ENCODE results near the gene RAB4A. TPM values are rescaled to one million over a fixed set of nuclear protein-coding genes. Genes with fewer than 3 reads are reported as not detected.

RAB4A gene
- total and polyA plus RNA-seq, 8 donors = 34.8 to 64.0 (median 56.0) TPM

GRCh38 chr1:229279242-229279641, 8.3 kb downstream of the RAB4A start:
- H3K9me3 ChIP-seq = no peaks in the 10 kb centered on the region
- TF ChIP-seq CTCF (IDR thresholded peaks at IDR 0.05) = no peak
- no peak for DNase-seq
- H3K4me3 ChIP-seq = no peak overlapping the region
- ATAC-seq = no peak
- intact Hi-C loops (cut with DNase I) = no loop called here
- H3K36me3 ChIP-seq = no peaks in the 10 kb centered on the region
- peaks cover 0 to 12% of the 10 kb centered on the region in 2 donors for H3K4me1 ChIP-seq
- no peak overlapping the region for H3K27ac ChIP-seq
- H3K27me3 ChIP-seq = no peaks in the 10 kb centered on the region

GRCh38 chr1:229280037-229280828, 9.3 kb downstream of the RAB4A start:
- no peaks in the 10 kb centered on the region for H3K36me3 ChIP-seq
- intact Hi-C loops (cut with DNase I) = no loop called here
- no peak overlapping the region for H3K27ac ChIP-seq
- no peaks in the 10 kb centered on the region for H3K27me3 ChIP-seq
- peaks cover 0 to 11% of the 10 kb centered on the region in 2 donors for H3K4me1 ChIP-seq
- ATAC-seq (no peak), DNase-seq (no peak)
- no peak for TF ChIP-seq CTCF (IDR thresholded peaks at IDR 0.05)
- no peaks in the 10 kb centered on the region for H3K9me3 ChIP-seq
- H3K4me3 ChIP-seq = no peak overlapping the region

GRCh38 chr1:229280921-229281320, 10.0 kb downstream of the RAB4A start:
- TF ChIP-seq CTCF (IDR thresholded peaks at IDR 0.05) = no peak
- Histone ChIP-seq H3K27me3 (no peaks in the 10 kb centered on the region), H3K27ac (no peak overlapping the region), H3K4me1 (peaks cover 0 to 11% of the 10 kb centered on the region in 2 donors), H3K36me3 (no peaks in the 10 kb centered on the region), H3K4me3 (no peak overlapping the region), H3K9me3 (no peaks in the 10 kb centered on the region)
- DNase-seq = no peak
- no peak for ATAC-seq
- intact Hi-C loops (cut with DNase I) = no loop called here

- Histone ChIP-seq H3K36me3 (no peaks in the 10 kb centered on the region), H3K4me3 (no peak overlapping the region), H3K9me3 (no peaks in the 10 kb centered on the region), H3K4me1 (peaks cover 0 to 13% of the 10 kb centered on the region in 2 donors), H3K27ac (no peak overlapping the region), H3K27me3 (no peaks in the 10 kb centered on the region)
- no peak for ATAC-seq
- no peak for DNase-seq
- intact Hi-C loops (cut with DNase I) = no loop called here
- no peak for TF ChIP-seq CTCF (IDR thresholded peaks at IDR 0.05)
Measured at GRCh38 chr1:229281339-229281926, 10.5 kb downstream of the RAB4A start.

GRCh38 chr1:229282295-229282823, 11.4 kb downstream of the RAB4A start:
- Histone ChIP-seq H3K9me3 (no peaks in the 10 kb centered on the region), H3K27ac (no peak overlapping the region), H3K27me3 (no peaks in the 10 kb centered on the region), H3K4me1 (peaks cover 0 to 22% of the 10 kb centered on the region in 2 donors), H3K36me3 (no peaks in the 10 kb centered on the region), H3K4me3 (no peak overlapping the region)
- TF ChIP-seq CTCF (IDR thresholded peaks at IDR 0.05) = no peak
- DNase-seq (no peak), ATAC-seq (no peak)
- intact Hi-C loops (cut with DNase I) = no loop called here

All from left lung (tissue), 10 donors.